Embryonic facial prominence (tissue), 1 donor: Measurements from ENCODE around the gene FBXL17.
"Not testable (repeated sequence)": the region's sequence is repeated elsewhere in the genome, so short reads cannot be mapped to it uniquely, and the experiment has no call there.

Experiments
- DNase-seq: peaks from one replicate; pipeline ENCODE4 v3.0.0-alpha.2; 2016; ENCODE audit errors: extremely low spot score

FBXL17 gene

DNA sequence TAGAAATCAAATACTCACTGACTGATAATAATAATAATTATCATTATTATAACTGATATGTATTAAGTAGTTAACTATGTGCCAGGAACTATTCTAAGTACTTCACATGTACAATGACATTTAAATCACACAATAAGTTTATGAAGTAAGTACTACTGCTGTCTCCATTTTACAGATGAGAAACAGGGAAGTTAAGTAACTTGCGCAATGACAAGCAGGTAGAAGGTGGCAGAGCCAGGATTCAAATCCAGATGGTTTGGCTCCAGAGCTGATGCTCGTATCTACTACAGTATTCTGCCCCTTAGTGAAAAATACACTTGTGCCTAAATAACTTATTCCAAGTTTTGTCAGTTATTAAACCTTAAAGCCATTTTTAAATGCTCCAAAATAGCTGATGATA, 217.3 kb downstream of the FBXL17 start:
- no peak for DNase-seq

- not testable (repeated sequence) for DNase-seq
Observed at GRCh38 chr5:108152854-108153253, 229.0 kb downstream of the FBXL17 start.

DNA sequence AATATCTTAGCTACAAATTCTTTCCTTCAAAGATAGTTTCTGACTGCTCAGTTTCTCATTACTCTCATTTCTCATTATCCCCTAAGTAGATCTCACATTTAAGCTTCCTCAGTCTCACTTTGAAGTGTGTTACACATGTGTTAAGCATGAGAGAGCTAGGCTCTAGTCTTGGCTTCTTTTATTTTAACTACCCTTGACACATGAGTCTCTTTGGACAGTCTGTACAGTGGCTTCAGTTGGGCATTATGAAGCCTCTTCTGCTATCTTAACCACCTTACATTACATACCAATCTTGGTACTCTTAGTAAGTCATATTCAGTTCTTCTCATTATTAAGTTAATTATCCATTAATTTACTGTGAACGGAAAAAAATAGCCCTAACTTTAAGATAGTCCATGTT, 232.5 kb downstream of the FBXL17 start:
- no peak for DNase-seq

- no peak for DNase-seq
Observed at GRCh38 chr5:108148715-108149139, 233.2 kb downstream of the FBXL17 start.

GRCh38 chr5:108146222-108146621, 235.7 kb downstream of the FBXL17 start:
- no peak for DNase-seq

GRCh38 chr5:108145351-108145750, 236.5 kb downstream of the FBXL17 start:
- no peak for DNase-seq

- no peak for DNase-seq
Observed at GRCh38 chr5:108144332-108144731, 237.6 kb downstream of the FBXL17 start.

- DNase-seq = no peak
Observed at GRCh38 chr5:108143581-108143980, 238.3 kb downstream of the FBXL17 start.

- DNase-seq = no peak
Observed at GRCh38 chr5:108141676-108142075, 240.2 kb downstream of the FBXL17 start.

- no peak for DNase-seq
Observed at GRCh38 chr5:108136493-108136892, 245.4 kb downstream of the FBXL17 start.

- DNase-seq = no peak
Observed at GRCh38 chr5:108129129-108129528, 252.8 kb downstream of the FBXL17 start.

DNA sequence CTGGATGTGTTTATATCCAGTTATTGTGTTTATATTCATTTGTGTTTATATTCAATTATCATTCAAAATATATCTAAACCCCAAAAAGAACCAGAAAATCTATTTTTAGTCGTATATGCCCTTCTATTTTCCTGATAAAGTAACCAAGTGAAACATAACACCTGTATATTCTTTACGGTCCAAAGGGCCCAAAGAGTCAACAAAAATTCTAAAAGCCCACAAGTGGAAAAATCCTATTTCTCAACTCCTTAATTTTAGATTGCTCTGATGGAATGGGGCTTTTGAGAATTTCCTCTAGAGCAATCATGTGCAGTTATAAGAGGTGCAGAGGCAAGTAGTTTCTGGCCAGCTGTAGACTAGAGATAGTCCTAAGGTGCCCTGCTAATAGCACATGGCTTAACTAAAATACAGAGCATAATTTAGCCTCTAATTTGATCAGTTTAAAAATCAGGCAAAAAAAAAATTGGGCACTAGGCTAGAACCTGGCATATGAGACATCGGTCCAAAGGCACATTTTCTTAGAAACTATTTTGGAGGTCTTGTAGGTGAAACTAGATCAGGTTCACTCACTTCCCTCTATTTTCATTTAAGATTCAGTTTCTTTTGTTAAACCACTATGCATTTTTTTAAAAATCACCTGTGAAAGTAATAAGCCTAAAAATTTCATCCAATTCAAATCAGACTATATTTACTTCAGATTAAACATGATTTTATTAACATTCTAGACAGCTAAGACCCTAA, 256.0 kb downstream of the FBXL17 start:
- no peak for DNase-seq

DNA sequence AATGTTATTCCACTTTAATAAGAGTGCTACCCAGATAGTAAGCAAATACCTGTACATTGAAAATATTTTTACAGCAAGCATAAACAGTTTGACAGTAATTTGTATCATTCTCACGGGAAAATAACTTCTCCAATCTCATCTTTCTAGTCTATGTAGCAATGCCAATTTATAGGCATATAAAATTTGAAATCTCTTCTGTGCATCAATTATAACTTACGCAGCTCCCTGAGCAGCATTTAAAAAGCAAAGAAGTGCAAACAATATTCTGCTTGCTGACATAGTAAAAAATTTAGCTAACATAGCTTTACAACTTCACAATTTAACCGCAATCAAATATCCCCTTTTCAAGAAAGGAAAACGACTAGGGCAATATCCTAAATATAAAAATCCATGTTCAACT, 257.3 kb downstream of the FBXL17 start:
- no peak for DNase-seq

DNA sequence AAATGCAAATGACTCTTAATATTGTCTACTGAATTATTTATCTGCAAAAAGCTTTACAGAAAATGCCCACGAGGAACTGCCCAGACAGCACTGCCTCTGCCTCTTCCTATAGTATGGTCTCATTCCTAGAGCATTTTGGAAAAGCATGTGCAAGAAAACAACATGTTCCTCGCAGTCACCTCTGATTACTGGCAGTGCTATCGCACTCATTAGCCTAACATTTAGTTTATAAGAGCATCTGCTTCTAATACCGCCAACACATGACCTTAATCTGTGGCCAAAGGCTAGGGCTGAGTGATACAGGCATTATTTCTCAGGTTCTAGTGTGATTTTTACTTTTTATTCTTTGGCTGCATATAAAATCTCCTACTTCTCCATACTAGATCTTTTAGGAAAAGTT, 259.2 kb downstream of the FBXL17 start:
- DNase-seq = no peak

DNA sequence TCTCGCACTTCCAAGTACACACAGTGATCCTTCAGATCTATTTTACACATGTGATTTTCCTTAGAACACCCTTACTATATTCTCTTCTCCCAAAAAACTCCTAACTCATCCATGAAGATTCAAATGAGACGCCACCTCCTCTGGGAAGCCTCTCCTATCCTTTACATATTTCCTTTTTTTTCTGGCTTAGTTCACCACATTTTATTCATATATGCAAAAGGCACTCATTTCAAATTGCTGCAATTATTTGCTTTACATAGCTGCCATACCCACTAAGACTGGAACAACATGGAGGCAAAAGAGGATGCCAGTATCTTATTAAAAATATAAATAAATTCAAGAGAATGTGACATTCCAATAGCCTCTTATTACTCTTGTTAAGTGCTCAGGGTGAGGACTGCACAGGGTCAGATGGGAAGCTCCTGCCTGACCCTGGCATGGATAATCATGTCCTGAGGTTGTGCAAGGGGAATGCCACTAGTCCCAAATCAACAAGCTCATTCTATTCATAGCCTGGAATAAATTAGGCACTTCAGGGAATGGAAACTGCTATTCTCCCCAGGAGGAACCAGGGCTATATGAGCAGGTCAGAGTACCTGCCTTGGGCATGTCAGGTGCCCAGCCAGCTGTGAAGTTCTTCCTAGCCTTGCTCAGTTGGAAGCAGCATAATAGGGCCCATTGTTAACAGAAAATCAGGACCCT, 262.9 kb downstream of the FBXL17 start:
- no peak for DNase-seq

DNA sequence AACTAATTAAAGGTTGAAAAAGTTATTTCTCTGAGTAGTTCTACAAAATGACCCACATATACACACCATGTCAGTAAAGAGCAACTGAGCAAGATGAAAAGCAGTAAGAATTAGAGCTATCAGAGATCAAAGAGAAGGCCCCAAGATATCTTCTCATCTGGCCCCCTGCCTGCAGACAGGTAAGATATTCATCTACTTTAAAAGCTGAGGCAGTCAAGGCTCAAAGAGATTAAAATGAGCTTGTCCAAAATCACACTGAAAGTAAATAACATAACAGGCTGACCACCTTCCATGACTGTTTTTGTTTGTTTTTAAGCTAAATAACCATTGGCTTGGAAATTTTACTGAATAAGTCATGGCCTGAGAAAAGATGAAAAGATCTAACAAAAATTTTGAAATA, 266.2 kb downstream of the FBXL17 start:
- DNase-seq = no peak

- DNase-seq = no peak
Observed at GRCh38 chr5:108113950-108114349, 267.9 kb downstream of the FBXL17 start.

- DNase-seq = no peak
Observed at GRCh38 chr5:108111736-108112135, 270.2 kb downstream of the FBXL17 start.

DNA sequence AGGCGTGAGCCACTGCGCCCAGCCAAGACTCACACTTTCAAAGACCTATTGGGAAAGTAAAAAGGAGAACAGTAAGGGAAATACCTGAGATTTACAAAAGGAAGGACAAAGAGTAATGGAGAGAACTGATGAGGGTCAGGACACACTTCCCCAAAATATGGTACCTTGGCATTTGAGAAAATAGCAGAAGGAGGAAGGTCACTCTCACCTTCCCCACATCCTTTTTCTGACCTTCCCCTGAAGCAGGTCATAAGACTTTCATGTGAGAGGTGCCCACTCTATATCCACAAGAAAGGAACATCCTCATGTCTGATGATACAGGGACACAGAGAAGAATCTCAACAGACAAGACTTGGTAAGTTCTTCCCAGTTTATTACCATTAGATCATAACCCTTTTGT, 272.8 kb downstream of the FBXL17 start:
- DNase-seq = no peak

GRCh38 chr5:108104448-108104847, 277.4 kb downstream of the FBXL17 start:
- no peak for DNase-seq

DNA sequence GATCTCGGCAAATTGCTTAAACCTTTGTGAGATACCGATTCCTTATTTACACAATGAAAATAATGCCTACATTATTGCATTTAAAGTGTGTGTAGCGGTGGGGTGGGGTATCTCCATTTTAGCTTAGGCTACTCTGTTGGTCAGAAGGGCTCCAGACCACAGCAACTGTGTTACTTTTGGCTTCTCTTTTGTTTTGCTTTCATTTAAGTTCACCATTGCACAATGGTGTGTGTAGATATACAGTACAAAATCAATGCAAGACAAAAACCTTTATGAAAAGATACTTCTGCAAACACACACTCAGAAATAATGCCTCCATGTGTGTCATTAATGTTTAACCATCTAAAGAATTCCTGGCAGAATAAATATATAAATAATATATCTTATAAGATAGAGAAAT, 279.4 kb downstream of the FBXL17 start:
- no peak for DNase-seq

GRCh38 chr5:108101821-108102220, 280.1 kb downstream of the FBXL17 start:
- DNase-seq = no peak

DNA sequence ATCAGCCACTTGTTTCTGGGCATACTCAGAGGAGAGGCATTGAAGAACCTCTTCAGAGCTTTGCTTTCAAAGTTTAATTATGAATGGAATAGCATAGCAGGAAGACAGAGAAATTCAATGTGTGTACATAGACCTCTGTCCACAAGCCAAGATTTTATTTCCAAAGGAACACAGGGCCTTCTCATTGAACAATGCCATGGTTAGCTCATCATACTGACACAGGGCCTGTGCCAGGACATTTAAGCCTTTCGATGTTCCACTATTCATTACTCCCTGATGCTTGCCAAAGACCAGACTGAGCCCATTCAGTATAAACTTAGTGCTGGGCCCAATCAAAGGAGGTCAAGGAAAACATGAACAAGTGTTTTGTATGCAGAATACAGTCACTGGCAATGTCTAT, 280.8 kb downstream of the FBXL17 start:
- no peak for DNase-seq
